Esophagus (tissue), 2 donors: ENCODE data around the gene TNIP3. TPM values are rescaled to one million over a fixed set of nuclear protein-coding genes. Genes with fewer than 3 reads are reported as not detected.

Experiments
- H3K27ac ChIP-seq, 2 donors: one replicate each; pipeline ENCODE4 v1.5.1; 2013; ENCODE audit warnings: low read depth in 2 of 2, mild to moderate bottlenecking in 2 of 2, inconsistent platforms in 1 of 2, low read length in 1 of 2, moderate library complexity in 1 of 2
- H3K27me3 ChIP-seq, 2 donors: one replicate each; pipeline ENCODE4 v1.6.1; 2013; ENCODE audit warnings: low read length in 2 of 2, control low read depth in 1 of 2, mild to moderate bottlenecking in 1 of 2; ENCODE audit not compliant: insufficient read depth in 2 of 2, control insufficient read depth in 1 of 2
- H3K36me3 ChIP-seq, 2 donors: one replicate each; pipeline ENCODE4 v1.6.1; 2013; ENCODE audit warnings: low read length in 1 of 2; ENCODE audit not compliant: control insufficient read depth in 2 of 2, insufficient read depth in 2 of 2
- H3K4me1 ChIP-seq, 2 donors: one replicate each; pipeline ENCODE4 v1.6.1; 2013; ENCODE audit warnings: low read length in 1 of 2; ENCODE audit not compliant: control insufficient read depth in 2 of 2, insufficient read depth in 2 of 2
- H3K4me3 ChIP-seq, 2 donors: one replicate each; pipeline ENCODE4 v1.5.1; 2013; ENCODE audit warnings: low read length in 2 of 2, mild to moderate bottlenecking in 2 of 2, low read depth in 1 of 2, moderate library complexity in 1 of 2
- H3K9me3 ChIP-seq, 2 donors: one replicate each; pipeline ENCODE4 v1.6.1; 2013; ENCODE audit warnings: mild to moderate bottlenecking in 2 of 2, low read depth in 1 of 2, low read length in 1 of 2, moderate library complexity in 1 of 2; ENCODE audit not compliant: control insufficient read depth in 2 of 2, insufficient read depth in 1 of 2
- WGBS, 2 donors: extraction: QIAGEN DNeasy Blood & Tissue Kit; methylation state at CpG; one replicate each; pipeline ENCODE4 v1.1.7; 2013; 5-methylcytosine and 5-hydroxymethylcytosine counted together
- polyA plus RNA-seq, 2 donors: library from polyadenylated mRNA; stranded (reverse); fragments of 200-250 nt; gene quantifications; one replicate each; pipeline ENCODE4 v1.2.3, GENCODE V29; 2013
- donor health status: healthy with polysubstance abuse.
- donor health status: Bipolar disorder and iron deficiency.

TNIP3 gene
- polyA plus RNA-seq, 2 donors, result 0.06 TPM; not detected in 1

DNA sequence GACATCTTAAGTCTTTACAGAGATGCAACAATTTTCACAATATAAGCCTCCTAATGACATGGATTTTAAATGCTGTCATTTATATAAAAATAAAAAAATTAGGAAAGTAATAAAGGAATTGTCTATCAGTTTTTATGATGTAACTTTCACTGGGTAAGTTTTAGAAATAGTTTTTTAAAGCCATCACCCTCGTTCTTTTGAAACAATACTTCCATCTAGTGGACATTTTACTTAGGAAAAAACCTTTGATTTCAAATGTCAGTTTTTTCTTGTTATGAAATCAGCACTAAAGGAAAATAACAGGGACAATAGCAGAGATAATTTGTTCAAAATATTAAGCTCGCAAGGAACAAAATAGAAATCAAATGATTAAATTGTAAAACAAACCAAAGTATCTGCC is 67.5 kb downstream of the TNIP3 start:
- H3K4me3 ChIP-seq, result no peak overlapping the region
- H3K36me3 ChIP-seq, result no peaks in the 10 kb centered on the region
- 14 to 17% methylated on average over 2 of the region's 2 CpGs for WGBS, 2 donors
- H3K27me3 ChIP-seq, result no peaks in the 10 kb centered on the region
- H3K4me1 ChIP-seq, result no peaks in the 10 kb centered on the region
- H3K27ac ChIP-seq, result no peak overlapping the region
- no peaks in the 10 kb centered on the region for H3K9me3 ChIP-seq

DNA sequence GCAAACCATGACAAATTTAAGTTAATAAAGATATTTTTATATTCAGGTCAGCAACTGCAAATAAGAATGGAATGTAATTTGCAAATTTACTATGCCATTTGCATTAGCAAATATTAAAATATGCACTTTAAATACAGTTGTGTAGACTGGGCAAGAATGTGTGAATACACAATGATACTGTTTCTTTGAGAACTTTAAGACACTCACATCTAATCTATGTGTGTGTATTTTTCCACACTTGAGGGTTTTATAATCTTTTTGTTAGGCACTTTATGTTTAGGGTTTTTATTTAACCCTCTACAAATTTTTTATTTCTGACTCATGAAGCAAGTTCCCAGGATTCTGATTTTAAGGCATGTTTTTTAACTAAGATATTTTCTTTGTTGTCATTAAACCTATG is 67.9 kb downstream of the TNIP3 start:
- Histone ChIP-seq H3K9me3 (no peaks in the 10 kb centered on the region), H3K27ac (no peak overlapping the region), H3K36me3 (no peaks in the 10 kb centered on the region), H3K4me3 (no peak overlapping the region), H3K4me1 (no peaks in the 10 kb centered on the region), H3K27me3 (no peaks in the 10 kb centered on the region)

DNA sequence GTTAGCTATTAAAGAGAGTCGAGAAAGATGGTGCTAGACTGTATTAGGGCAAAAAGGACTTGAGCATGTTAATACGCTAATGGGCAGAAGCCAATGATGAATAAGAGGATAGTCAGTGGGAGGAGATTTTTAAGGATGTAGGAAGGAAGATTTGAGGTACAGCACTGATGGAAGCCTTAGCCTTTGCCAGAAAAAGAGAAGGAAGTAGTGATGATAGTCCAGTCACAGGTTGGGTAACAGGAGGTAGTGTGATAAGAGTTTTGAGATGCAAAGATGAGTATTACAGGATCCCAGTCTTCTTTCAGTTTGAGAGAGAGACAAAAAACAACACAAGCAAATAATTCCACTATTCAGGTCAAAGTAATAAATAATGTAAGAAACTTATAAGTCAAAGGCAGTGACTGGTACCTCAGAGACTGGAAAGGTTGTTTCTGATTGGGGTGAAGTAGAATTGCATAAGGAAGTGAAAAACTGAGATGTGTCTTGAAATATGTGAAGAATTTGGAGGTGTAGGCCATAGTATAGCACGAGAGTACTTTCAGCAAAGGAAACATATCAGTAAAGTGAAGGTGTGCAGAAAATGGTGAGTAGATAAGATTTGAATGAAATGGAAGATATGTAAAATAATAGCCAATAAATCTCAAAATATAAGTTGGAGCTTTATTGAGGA is 69.7 kb downstream of the TNIP3 start:
- Histone ChIP-seq H3K4me3 (no peak overlapping the region), H3K9me3 (no peaks in the 10 kb centered on the region), H3K36me3 (no peaks in the 10 kb centered on the region), H3K27ac (no peak overlapping the region), H3K27me3 (no peaks in the 10 kb centered on the region), H3K4me1 (no peaks in the 10 kb centered on the region)
- 81 to 87% methylated on average over 3 of the region's 3 CpGs for WGBS, 2 donors

DNA sequence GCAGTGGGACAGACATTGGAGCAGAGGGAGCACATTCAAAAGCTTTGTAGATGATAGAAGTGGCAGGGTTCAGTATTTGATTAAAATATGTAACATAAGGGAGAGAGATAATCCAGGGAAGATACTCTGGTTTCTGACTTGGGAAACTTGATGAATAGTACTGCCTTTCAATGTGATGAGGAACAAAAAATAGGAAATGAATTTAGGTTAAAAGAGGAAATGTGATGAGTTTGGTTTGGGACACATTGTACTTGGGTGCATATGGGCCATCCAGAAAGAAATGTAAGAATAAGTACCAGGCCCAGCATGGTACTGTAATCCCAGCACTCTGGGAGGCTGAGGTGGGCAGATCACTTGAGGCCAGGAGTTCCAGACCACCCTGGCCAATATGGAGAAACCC is 70.9 kb downstream of the TNIP3 start:
- Histone ChIP-seq H3K27me3 (no peaks in the 10 kb centered on the region), H3K4me3 (no peak overlapping the region), H3K9me3 (no peaks in the 10 kb centered on the region), H3K27ac (no peak overlapping the region), H3K36me3 (no peaks in the 10 kb centered on the region), H3K4me1 (no peaks in the 10 kb centered on the region)

DNA sequence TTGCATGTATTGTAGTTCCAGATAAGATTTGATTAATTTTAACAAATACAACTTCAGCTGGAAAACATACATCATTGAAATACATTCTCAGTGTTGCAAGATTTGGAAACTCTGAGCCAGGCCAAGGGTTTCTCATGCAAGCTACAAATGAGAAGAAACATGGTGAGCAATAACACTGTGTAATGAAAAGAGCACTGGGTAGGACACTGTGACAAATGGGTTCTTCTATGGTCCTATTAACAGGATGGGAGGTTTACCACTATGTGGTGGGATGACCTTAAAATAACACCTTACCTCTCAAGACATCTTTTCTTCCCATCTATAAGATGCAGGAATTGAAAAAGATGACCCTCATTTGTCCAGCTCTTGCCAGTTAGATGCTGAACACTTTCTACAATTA is 72.2 kb downstream of the TNIP3 start:
- Histone ChIP-seq H3K4me1 (no peaks in the 10 kb centered on the region), H3K36me3 (no peaks in the 10 kb centered on the region), H3K27me3 (no peaks in the 10 kb centered on the region), H3K4me3 (no peak overlapping the region), H3K9me3 (no peaks in the 10 kb centered on the region), H3K27ac (no peak overlapping the region)

DNA sequence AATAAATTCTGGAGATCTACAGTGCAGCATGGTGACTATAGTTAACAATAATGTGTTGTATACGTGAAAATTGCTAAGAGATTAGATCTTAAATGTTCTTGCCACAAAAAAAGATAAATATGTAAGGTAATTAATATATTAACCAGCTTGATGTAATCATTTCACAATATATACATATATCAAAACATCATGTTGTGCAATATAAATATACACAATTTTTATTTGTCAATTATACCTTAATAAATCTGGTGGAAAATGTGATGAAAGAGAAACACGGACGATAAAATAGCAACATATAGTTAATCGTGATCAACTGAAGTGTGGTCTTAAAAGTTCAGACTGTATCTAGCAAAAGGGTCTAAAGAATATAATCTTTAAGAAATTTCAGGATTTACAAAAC is 75.3 kb downstream of the TNIP3 start:
- Histone ChIP-seq H3K9me3 (no peaks in the 10 kb centered on the region), H3K27me3 (no peaks in the 10 kb centered on the region), H3K36me3 (no peaks in the 10 kb centered on the region), H3K4me3 (no peak overlapping the region), H3K27ac (no peak overlapping the region), H3K4me1 (no peaks in the 10 kb centered on the region)
- WGBS, 2 donors, result 86 to 91% methylated on average over 4 of the region's 4 CpGs

Other genes starting within 250 kb of the TNIP3 start
- gene PRDM5, start 241.6 kb downstream of the TNIP3 start, polyA plus RNA-seq, result 1 to 10 TPM; 1.4 TPM
- gene NDNF, start 91.8 kb downstream of the TNIP3 start, polyA plus RNA-seq, result 1 to 10 TPM in 1 of 2 donors, under 1 TPM in 1; 0.29 to 1.1 TPM
- gene QRFPR, start 216.7 kb upstream of the TNIP3 start, polyA plus RNA-seq, result under 1 TPM; 0.08 to 0.25 TPM